HG03575 (cell line): ENCODE results near the gene PLEKHG4.

ENCODE experiments used
- ATAC-seq: cut with Tn5 transposase; IDR thresholded peaks from one replicate; pipeline ENCODE4 v1.9.1; 2021; ENCODE audit not compliant: unreplicated experiment, insufficient number of reproducible peaks, low FRiP score; ENCODE audit errors: extremely low read depth

The PLEKHG4 gene

GRCh38 chr16:67257486-67258160 is 21.7 kb upstream of the PLEKHG4 start:
- no peak for ATAC-seq

- no peak for ATAC-seq
Measured at GRCh38 chr16:67258161-67258835, 21.0 kb upstream of the PLEKHG4 start.

- no peak for ATAC-seq
Measured at GRCh38 chr16:67259705-67260104, 19.6 kb upstream of the PLEKHG4 start.

DNA sequence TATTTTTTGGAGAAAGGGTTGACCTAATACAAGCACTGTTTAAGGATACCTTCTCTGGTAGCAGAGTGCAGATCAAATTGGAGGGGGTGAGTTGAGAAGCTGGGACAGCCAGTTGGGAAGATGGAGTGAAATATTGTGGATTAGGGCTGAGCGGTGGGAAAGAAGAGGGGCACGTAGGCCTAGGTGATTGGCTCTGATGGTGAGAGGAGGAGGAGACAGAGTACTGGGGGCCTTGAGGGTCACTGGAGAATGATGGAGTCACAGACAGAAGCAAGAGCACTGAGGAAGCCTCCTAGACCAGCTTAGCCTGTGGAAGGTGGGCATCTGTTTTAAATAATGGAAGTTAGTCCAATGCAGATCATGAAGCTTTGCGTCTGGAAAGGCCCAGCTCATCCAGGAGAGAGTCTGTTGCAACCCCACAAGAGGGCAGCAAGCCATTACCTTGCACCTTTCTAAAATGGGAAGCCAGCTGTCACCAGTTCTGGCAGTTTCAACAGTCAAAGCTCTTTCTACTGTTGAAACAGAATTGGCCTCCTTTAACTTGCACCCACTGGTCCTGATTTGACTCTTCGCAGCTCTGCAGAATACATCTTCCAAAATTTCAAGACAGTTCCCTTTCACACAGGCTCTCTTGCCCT is 18.8 kb upstream of the PLEKHG4 start:
- ATAC-seq: no peak

- no peak for ATAC-seq
Measured at GRCh38 chr16:67263201-67263600, 16.1 kb upstream of the PLEKHG4 start.

GRCh38 chr16:67264277-67264676 is 15.1 kb upstream of the PLEKHG4 start:
- ATAC-seq: no peak

DNA sequence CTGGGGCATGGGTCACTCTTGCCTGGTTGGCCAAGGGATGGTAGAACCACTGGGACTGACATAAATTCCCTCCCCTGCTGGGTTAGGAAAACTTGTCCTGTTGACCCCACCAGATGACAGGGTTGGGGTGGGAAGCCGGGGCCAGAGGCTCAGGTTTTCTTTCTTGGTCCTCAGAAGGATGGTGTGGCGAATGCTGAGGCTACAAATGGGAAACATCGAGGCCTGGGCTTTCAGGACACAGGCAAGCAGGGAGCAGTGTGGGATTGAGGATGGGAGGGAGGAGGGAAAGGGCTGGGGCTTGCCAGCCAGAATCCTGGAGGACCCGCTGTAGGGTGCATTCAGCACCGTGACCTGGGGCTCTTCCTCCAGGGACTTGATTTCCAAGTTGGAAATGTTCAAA is 14.5 kb upstream of the PLEKHG4 start:
- ATAC-seq: no peak

- no peak for ATAC-seq
Measured at GRCh38 chr16:67265834-67266233, 13.5 kb upstream of the PLEKHG4 start.

GRCh38 chr16:67268136-67268579 is 11.2 kb upstream of the PLEKHG4 start:
- ATAC-seq: no peak

DNA sequence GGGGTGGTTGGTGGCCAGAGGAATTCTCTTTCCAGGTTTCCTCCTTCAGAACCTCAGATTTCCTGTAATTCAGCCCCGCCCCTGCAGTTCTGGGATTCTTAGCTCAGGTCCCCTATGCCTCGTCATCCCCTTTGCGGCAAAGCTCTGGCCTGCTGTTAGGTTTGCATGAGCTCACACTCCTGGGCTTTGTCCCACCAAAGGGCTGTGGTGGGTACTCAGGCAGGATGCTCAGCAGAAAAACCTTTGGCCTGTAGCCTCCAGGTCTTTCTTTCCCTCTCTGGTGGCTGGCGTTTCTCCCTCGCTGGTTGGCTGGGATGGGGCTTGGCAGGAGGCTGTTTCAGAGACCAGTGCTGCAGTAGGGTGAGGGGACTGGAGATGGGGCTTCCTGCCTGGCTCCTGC is 9.6 kb upstream of the PLEKHG4 start:
- ATAC-seq: no peak

DNA sequence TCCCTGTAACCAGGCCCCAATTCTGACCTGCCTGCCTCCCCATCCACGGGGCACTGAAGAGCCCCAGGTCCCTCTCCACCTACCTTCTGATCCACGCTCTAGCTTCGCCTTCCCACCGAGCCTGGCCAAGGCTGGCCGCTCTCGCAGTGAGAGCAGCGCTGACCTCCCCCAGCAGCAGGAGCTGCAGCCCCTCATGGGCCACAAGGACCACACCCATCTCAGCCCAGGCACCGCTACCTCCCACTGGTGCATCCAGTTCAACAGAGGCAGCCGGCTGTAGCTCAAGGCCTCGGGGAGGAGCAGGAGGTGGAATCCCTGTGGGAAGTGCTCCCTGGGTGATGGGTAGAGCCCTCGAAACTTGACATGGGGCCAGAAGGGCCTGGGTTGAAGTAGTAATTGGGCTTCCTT is 8.4 kb upstream of the PLEKHG4 start:
- ATAC-seq: no peak

DNA sequence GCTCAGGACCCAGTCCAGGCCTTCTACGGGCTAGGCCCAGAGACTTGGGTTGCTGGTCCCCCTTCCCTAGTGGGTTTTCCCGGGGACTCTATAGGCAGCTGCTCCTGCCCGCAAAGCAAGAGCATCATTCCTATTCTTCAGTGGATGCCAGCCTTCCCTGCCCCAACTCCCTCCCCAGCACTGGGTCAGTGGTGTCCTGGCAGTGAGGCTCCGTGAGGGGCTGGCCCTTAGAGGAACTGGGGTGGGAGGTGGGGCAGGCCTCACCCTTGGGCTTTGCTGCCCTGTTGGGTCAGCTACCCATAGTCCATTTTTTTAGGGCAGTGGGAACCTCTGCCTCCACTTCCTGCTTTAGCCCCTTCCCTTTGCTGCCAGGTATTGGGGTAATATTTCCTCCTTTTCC is 7.9 kb upstream of the PLEKHG4 start:
- ATAC-seq: no peak

DNA sequence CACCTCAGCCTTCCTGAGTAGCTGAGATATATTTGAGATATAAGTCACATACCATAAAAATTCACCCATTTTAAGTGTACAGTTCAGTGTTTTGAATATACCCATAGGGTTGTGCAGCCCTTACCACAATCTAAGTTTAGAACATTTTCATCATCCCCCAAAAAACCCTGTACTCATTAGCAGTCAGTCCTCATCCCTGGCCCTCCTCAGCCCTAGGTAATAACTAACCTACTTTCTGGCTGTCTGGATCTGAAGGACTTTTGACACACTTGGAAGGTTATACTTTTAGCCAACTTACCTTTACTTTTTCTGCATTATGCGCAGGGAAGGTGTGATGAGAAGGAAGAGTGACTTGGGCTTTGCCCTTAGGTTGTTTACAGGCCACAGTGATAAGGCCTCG is 4.0 kb upstream of the PLEKHG4 start:
- no peak for ATAC-seq

GRCh38 chr16:67277294-67277998 is 1.9 kb upstream of the PLEKHG4 start:
- ATAC-seq: no peak

GRCh38 chr16:67277999-67278772 is 1.1 kb upstream of the PLEKHG4 start:
- no peak for ATAC-seq

- no peak for ATAC-seq
Measured at GRCh38 chr16:67278773-67279295, 498 bp upstream of the PLEKHG4 start.

- ATAC-seq: no peak
Measured at GRCh38 chr16:67280090-67281015, 1.0 kb downstream of the PLEKHG4 start.
